ENCODE results near the gene NKAIN1. TPM values are rescaled to one million over a fixed set of nuclear protein-coding genes. Genes with fewer than 3 reads are reported as not detected.

The NKAIN1 gene
- total RNA-seq, 1 experiment from 2014 or later, result 1.4 TPM

GRCh38 chr1:31135973-31136600 is 103.6 kb downstream of the NKAIN1 start:
- no peak overlapping the region for H3K4me3 ChIP-seq (ENCODE audit: low read depth, low read length, poor library complexity, severe bottlenecking)
- CTCF ChIA-PET, result no interaction called here
- no TSS peak for BruUV-seq (replicated peaks)
- no peak overlapping the region for H3K27ac ChIP-seq (ENCODE audit: low read depth, low read length, poor library complexity, severe bottlenecking)
- no peaks in the 10 kb centered on the region for H3K36me3 ChIP-seq (ENCODE audit: insufficient read depth, low read length, poor library complexity, severe bottlenecking)
- POLR2A ChIA-PET (ENCODE audit: low non-redundant PET), result no interaction called here
- no peaks in the 10 kb centered on the region for H3K4me1 ChIP-seq (ENCODE audit: insufficient read depth, low read length, poor library complexity, severe bottlenecking)
- H3K27me3 ChIP-seq (replicated peaks; ENCODE audit: insufficient read depth, low read depth, low read length, poor library complexity), result no peaks in the 10 kb centered on the region
- H3K9me3 ChIP-seq (ENCODE audit: low read depth, low read length, poor library complexity, severe bottlenecking), result no peaks in the 10 kb centered on the region
- intact Hi-C loops (cut with micrococcal nuclease; ENCODE audit: unreplicated experiment), result no loop called here
- no peak for TF ChIP-seq EZH2 (IDR thresholded peaks at IDR 0.05; ENCODE audit: borderline replicate concordance, low read depth, low read length, poor library complexity, severe bottlenecking)
- TF ChIP-seq CTCF (conservative IDR thresholded peaks at IDR 0.05; ENCODE audit: low read depth, low read length), result no peak
- DNase-seq (ENCODE audit: low spot score), result no peak

DNA sequence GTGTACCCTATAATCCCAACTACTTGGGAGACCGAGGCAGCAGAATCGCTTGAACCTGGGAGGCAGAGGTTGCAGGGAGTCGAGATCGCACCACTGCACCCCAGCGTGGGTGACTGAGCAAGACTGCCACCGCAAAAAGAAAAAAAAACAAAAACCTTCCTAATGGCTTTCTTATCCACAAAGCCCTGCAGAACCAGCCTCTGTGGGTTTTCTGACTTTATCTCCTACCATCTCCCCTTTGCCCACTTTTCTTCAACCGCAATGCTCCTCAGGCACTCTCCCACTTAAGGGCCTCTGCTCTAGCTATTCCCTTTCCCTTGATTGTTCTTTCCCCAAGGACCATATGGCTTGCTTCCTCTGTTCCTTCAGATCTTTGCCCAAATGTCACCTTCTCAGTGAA is 106.3 kb downstream of the NKAIN1 start:
- ChIA-PET POLR2A (ENCODE audit: low non-redundant PET) (no interaction called here), CTCF (no interaction called here)
- intact Hi-C loops (cut with micrococcal nuclease; ENCODE audit: unreplicated experiment), result no loop called here
- BruUV-seq (replicated peaks), result no TSS peak
- H3K36me3 ChIP-seq (ENCODE audit: insufficient read depth, low read length, poor library complexity, severe bottlenecking), result no peaks in the 10 kb centered on the region
- no peaks in the 10 kb centered on the region for H3K9me3 ChIP-seq (ENCODE audit: low read depth, low read length, poor library complexity, severe bottlenecking)
- H3K27me3 ChIP-seq (replicated peaks; ENCODE audit: insufficient read depth, low read depth, low read length, poor library complexity), result no peaks in the 10 kb centered on the region
- TF ChIP-seq CTCF (conservative IDR thresholded peaks at IDR 0.05; ENCODE audit: low read depth, low read length) (no peak), EZH2 (IDR thresholded peaks at IDR 0.05; ENCODE audit: borderline replicate concordance, low read depth, low read length, poor library complexity, severe bottlenecking) (no peak)
- H3K4me1 ChIP-seq (ENCODE audit: insufficient read depth, low read length, poor library complexity, severe bottlenecking), result no peaks in the 10 kb centered on the region
- H3K27ac ChIP-seq (ENCODE audit: low read depth, low read length, poor library complexity, severe bottlenecking), result no peak overlapping the region
- DNase-seq (ENCODE audit: low spot score), result no peak
- no peak overlapping the region for H3K4me3 ChIP-seq (ENCODE audit: low read depth, low read length, poor library complexity, severe bottlenecking)

Other genes starting within 250 kb of the NKAIN1 start
- gene PUM1, start 174.2 kb downstream of the NKAIN1 start, total RNA-seq (2021), result 135 and 138 TPM in 2 replicates
- gene SNRNP40, start 56.9 kb upstream of the NKAIN1 start, total RNA-seq (2021), result 121 and 124 TPM in 2 replicates
- 48.4 and 48.8 TPM in 2 replicates for gene ZCCHC17, start 57.1 kb upstream of the NKAIN1 start, total RNA-seq (2021)
- 0.66 TPM in 1 of 2 replicates, not detected in the other for gene FABP3, start 133.2 kb upstream of the NKAIN1 start, total RNA-seq (2021)
- 0.30 and 0.42 TPM in 2 replicates for gene SERINC2, start 173.3 kb upstream of the NKAIN1 start, total RNA-seq (2021)

Data from A673 (cell line).